Measurements from ENCODE around the gene CADPS. TPM values are rescaled to one million over a fixed set of nuclear protein-coding genes. Genes with fewer than 3 reads are reported as not detected.

Gene CADPS
- total and polyA plus RNA-seq, 4 donors = 0.13 to 3.6 (median 0.49) TPM

DNA sequence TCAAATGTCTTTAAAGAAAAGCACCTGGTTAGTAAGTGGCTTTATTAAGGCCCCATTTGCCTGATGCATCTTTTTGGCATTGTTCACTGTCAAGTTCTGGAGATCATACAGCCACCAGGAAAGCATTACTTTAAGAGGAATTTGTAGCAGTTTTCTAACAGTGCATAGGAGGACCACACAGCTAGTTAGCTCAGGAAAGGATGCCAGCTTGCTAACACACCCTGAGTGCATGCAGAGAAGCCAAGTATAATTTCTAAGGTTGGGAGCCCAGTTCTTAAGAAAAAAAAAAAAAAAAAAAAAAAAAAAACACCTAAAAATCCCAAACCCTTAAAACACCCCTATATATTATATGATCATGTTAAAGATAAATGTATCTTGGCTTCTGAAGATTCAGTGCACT is 399.9 kb downstream of the CADPS start:
- H3K27me3 ChIP-seq (ENCODE audit: control insufficient read depth in 3 of 3, insufficient read depth in 3 of 3, low read length in 2 of 3) = peaks cover 0 to 5% (median 2%) of the 10 kb centered on the region in 3 donors
- ATAC-seq (ENCODE audit: insufficient read depth, low FRiP score) (no peak), DNase-seq (no peak)
- no peaks in the 10 kb centered on the region for H3K36me3 ChIP-seq (ENCODE audit: control insufficient read depth in 4 of 4, insufficient read depth in 4 of 4, low read length in 4 of 4)
- no peaks in the 10 kb centered on the region for H3K4me1 ChIP-seq (ENCODE audit: control insufficient read depth in 5 of 5, insufficient read depth in 5 of 5, low read length in 5 of 5)
- TF ChIP-seq, protein P1, sequence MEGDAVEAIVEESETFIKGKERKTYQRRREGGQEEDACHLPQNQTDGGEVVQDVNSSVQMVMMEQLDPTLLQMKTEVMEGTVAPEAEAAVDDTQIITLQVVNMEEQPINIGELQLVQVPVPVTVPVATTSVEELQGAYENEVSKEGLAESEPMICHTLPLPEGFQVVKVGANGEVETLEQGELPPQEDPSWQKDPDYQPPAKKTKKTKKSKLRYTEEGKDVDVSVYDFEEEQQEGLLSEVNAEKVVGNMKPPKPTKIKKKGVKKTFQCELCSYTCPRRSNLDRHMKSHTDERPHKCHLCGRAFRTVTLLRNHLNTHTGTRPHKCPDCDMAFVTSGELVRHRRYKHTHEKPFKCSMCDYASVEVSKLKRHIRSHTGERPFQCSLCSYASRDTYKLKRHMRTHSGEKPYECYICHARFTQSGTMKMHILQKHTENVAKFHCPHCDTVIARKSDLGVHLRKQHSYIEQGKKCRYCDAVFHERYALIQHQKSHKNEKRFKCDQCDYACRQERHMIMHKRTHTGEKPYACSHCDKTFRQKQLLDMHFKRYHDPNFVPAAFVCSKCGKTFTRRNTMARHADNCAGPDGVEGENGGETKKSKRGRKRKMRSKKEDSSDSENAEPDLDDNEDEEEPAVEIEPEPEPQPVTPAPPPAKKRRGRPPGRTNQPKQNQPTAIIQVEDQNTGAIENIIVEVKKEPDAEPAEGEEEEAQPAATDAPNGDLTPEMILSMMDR (IDR thresholded peaks at IDR 0.05; ENCODE audit: control extremely low read depth, extremely low read depth) = no peak
- H3K9ac ChIP-seq (ENCODE audit: insufficient read depth in 1 of 2, low read length in 2 of 2) = no peak overlapping the region
- no peaks in the 10 kb centered on the region for H3K9me3 ChIP-seq (ENCODE audit: control insufficient read depth in 4 of 4, insufficient read depth in 3 of 4, low read length in 3 of 4)
- no peak overlapping the region for H3K27ac ChIP-seq (ENCODE audit: low read depth in 1 of 2, low read length in 1 of 2)
- H3K4me3 ChIP-seq = no peak overlapping the region

DNA sequence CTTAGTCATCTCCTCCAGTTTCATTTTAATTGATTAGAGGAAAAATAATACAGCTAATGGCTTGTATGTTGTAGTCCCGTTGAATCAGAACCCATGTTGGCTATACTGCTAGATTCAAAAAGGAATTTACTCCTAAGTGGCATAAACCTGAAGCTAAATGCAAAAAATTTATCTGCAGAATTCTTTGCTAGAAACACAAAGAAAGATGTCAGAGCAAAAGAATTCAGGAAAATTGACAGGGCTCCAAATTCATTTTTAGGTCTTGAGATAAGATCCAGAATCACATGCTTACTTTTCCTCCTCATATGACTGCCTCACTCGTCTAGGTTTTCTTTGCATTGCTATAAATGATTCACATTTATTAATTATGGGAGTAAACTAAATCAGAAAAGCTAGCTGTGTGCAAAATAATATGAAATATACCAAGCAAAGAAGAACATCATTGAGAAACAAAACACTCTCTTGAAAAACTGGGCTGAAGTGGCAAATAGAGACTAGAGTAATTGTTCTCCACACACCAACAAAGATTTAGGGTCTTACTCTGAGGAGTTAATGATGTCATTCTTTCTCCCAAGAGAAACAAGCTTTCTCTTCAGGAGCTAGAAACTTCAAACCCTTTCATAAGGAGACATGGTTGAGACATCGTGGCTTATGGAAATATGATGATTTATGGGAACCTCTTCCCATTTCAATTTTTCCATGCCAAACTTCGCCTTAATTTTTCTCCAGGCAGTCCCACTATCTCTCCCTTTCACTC is 407.1 kb downstream of the CADPS start:
- ATAC-seq (ENCODE audit: insufficient read depth, low FRiP score) (no peak), DNase-seq (no peak)
- Histone ChIP-seq H3K4me1 (ENCODE audit: control insufficient read depth in 5 of 5, insufficient read depth in 5 of 5, low read length in 5 of 5) (no peaks in the 10 kb centered on the region), H3K36me3 (ENCODE audit: control insufficient read depth in 4 of 4, insufficient read depth in 4 of 4, low read length in 4 of 4) (no peaks in the 10 kb centered on the region), H3K9ac (ENCODE audit: insufficient read depth in 1 of 2, low read length in 2 of 2) (no peak overlapping the region), H3K4me3 (no peak overlapping the region), H3K9me3 (ENCODE audit: control insufficient read depth in 4 of 4, insufficient read depth in 3 of 4, low read length in 3 of 4) (no peaks in the 10 kb centered on the region), H3K27ac (ENCODE audit: low read depth in 1 of 2, low read length in 1 of 2) (no peak overlapping the region), H3K27me3 (ENCODE audit: control insufficient read depth in 3 of 3, insufficient read depth in 3 of 3, low read length in 2 of 3) (peaks cover 0 to 13% (median 3%) of the 10 kb centered on the region in 3 donors)
- WGBS, 2 donors = 61 to 75% methylated on average over 4 of the region's 4 CpGs
- TF ChIP-seq, protein P1 (IDR thresholded peaks at IDR 0.05; ENCODE audit: control extremely low read depth, extremely low read depth) = no peak

DNA sequence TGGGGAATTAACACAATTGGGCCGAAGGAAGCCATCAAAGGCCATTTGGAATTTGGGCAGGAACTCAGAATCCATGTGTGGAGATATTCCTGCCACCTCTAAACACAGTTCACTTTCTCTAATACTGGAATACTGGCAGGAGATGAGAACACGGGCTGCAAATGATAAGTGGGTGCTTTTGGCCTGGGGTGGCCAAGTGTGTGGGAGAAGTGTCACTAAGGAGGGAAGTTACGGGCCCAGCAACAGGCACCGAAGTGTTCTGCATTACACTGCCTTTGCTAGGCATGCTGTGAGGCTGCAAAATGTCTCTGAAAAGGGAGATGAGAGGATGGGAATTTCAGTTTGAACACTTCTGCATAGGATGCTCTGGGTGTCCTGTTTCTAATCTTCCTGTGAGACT is 412.4 kb downstream of the CADPS start:
- Histone ChIP-seq H3K27ac (ENCODE audit: low read depth in 1 of 2, low read length in 1 of 2) (no peak overlapping the region), H3K9me3 (ENCODE audit: control insufficient read depth in 4 of 4, insufficient read depth in 3 of 4, low read length in 3 of 4) (no peaks in the 10 kb centered on the region), H3K4me3 (no peak overlapping the region), H3K27me3 (ENCODE audit: control insufficient read depth in 3 of 3, insufficient read depth in 3 of 3, low read length in 2 of 3) (peaks cover 0 to 13% (median 5%) of the 10 kb centered on the region in 3 donors), H3K9ac (ENCODE audit: insufficient read depth in 1 of 2, low read length in 2 of 2) (no peak overlapping the region), H3K36me3 (ENCODE audit: control insufficient read depth in 4 of 4, insufficient read depth in 4 of 4, low read length in 4 of 4) (no peaks in the 10 kb centered on the region), H3K4me1 (ENCODE audit: control insufficient read depth in 5 of 5, insufficient read depth in 5 of 5, low read length in 5 of 5) (no peaks in the 10 kb centered on the region)
- ATAC-seq (ENCODE audit: insufficient read depth, low FRiP score) (no peak), DNase-seq (no peak)
- 74 to 88% methylated on average over 4 of the region's 4 CpGs for WGBS, 2 donors
- TF ChIP-seq, protein P1 (IDR thresholded peaks at IDR 0.05; ENCODE audit: control extremely low read depth, extremely low read depth) = no peak

Measured in lung (tissue), 12 donors.